ENCODE results near the gene ELOVL4.

Gene ELOVL4

GRCh38 chr6:79909517-79909916, 37.8 kb downstream of the ELOVL4 start:
- no peak for DNase-seq

GRCh38 chr6:79902046-79902445, 45.3 kb downstream of the ELOVL4 start:
- no peak for DNase-seq

DNA sequence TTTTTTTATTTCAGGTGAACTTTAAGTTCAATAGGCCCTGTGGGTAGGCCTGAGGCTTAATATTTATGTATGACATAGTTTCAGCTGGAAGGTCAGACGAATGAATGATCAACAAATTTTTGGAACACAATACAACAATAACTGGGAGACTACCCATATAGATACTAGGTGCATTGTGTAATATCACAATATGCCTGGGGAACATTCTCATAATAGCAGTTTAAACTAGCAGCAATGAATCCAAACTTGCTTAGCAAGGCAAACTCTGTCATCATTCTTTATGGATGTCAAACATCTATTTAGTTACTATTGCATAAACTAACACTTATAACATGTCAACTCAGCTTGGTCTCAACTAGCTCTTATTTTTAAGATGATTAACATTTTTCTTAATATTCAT, 49.3 kb downstream of the ELOVL4 start:
- no peak for DNase-seq

GRCh38 chr6:79896075-79896449, 51.3 kb downstream of the ELOVL4 start:
- no peak for DNase-seq

DNA sequence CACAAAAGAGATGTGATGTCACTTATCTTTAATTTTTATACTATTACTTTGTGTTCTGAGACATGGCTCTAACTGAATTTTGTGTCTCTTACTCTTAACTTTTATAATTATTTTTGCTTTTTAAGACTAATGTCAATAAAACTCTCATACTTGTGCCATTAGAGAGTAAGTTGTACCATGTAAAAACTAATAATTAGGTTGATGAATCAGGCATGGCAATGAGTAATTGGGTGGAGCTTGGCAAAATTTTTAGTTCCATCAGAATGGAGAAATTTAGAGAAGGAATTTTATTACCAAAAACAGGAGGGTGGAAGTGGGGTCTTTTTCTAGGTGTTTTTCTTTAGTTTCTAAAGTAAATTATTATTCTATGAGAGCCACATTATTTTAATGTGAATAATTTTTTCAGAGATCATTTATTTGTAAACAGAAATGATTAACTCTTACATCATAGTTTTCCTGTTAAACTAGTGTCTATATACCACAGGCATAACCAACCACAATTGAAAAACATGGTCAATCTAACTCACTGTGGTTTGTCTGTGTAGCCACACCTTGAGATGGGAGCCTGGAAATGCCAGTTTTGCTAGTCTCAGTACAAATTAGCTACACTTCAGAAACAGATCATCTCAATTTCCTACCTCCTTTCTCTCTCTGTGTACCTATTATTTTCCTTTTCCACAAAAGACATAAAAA, 51.8 kb downstream of the ELOVL4 start:
- DNase-seq, result no peak

- no peak for DNase-seq
Measured at GRCh38 chr6:79894939-79895338, 52.4 kb downstream of the ELOVL4 start.

DNA sequence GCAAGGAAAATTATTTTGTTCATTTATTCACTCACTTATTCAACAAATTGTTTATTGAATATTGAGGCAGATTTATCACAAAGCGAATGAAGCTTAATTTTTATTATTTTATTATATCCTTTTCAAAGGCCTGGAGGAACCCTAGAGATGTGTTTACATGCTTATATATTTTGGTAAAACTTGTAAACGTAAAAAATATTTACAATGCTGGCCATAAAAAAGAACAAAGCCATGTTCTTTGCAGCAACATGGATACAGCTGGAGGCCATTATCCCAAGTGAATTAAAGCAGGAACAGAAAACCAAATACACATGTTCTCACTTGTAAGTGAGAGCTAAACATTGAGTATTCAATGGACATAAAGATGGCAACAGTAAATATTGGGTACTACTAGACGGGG, 58.8 kb downstream of the ELOVL4 start:
- DNase-seq, result no peak

DNA sequence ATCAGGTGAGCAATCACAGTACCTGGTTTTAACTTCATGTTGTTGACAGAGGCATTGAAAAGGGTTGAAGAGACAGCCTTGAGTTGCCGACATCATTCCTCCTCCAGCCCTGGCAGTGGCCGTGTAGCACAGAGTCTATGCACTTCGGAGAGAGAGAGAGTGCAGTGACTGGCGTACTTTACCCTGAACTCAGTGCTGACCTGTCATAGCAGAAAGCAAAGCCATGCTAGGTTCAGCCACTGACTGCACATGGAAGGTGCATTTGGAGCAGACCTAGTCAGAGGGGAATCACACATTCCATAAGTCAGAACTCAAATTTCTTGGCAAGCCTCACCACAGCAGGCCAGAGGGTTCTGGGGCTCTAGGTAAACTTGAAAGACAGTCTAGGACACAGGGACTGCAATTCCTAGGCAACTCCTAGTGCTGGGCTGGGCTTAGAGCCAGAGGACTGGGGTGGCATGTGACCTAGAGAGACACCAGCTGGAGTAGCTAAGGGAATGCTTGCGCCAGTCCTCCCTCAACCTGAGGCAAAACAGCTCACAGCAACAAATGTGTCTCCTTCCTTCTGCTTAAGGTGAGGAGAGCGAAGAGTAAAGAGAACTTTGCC, 69.1 kb downstream of the ELOVL4 start:
- DNase-seq, result no peak

DNA sequence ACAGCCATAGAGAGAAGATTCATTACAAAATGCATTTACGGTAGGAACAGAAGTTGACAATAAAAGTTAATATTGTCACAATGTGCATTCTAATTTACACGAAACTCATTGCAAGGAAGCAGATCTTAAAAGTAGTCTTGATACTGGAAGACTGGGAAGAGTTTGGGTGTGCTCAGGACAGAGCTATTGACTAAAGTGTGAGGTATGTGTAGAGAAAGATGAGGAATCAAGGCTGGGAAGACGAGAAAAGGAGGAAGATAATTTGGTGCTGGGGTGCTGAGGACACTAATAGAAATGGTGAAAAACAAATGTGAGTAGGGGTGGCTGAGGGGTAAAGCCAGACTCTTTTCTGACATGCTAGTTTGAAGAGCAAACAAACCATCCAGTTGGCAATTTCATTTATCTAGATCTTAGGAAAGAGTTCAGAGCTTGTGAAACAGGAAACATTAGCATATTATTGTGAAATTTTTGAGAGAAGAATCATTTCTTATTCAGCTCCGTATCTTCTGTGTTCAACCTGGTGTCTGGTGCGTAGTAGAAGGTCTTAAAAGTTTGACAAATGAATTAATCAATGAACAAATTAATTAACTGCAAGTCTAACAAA, 72.7 kb downstream of the ELOVL4 start:
- peak; percentile 34 for DNase-seq

GRCh38 chr6:79872986-79873385, 74.4 kb downstream of the ELOVL4 start:
- no peak for DNase-seq

DNA sequence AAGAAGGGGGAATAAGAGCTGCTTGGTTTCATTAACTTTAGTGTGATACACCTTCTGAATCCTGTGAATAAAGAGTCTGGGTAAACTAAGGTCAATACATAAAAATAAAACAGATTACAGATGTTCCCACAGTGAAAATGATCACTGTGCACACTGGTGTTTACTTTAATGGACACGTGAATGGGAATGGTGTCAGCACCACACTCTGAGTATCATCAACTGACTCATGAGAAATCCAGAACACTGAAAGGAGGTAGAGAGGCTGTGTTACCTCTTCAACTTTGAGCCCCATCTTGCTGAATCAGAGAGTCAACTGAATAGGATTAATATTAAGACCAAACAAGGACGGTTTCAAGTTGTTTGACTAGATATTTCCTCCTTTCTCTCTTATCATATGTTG, 75.0 kb downstream of the ELOVL4 start:
- DNase-seq, result no peak

- no peak for DNase-seq
Measured at GRCh38 chr6:79869600-79870084, 77.7 kb downstream of the ELOVL4 start.

- no peak for DNase-seq
Measured at GRCh38 chr6:79869184-79869583, 78.2 kb downstream of the ELOVL4 start.

DNA sequence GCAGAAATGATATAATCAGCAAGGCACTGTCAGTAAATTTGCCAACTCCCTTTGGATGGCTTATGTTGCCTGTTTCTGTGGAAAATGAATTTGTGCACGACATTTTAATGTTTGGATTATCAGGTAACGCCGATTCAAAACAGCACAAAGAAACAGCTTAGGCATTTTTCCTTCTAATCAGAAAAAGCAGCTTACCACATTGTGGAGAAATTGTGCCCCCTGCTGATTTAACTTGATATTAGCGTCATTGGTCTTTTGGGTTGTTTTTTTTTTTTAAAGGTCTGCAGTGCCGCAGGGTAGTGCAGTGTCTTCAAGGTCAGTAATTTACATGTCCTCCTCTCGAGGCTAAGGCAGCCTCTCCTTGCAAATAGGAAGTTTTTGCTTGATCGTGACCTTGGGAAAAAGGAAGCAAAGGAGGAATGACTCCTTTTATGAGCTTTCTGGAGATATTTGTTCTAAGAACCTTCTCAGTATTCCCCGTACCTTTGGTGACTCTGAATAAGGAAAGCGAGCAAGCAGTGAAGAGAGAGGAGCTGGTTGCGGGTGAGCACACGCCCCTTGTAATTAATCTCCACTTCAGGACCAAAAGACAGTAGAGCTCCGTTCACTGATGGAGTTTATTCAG, 79.1 kb downstream of the ELOVL4 start:
- no peak for DNase-seq
